BLaER1 treated with 17β-estradiol and CSF1 and Interleukin-3, amounts not matched to agents 10 nM and 100 nM (cell line): ENCODE measurements around the gene CLK3.
A peak's percentile ranks its signal among the peaks of the same experiment; 100 is the strongest.

Source experiments
- H3K27ac ChIP-seq, 11 experiments: shearing (Covaris generic); formaldehyde crosslinking; 2 replicates each; pipeline ENCODE4 v1.8.1; 2022
- H3K27me3 ChIP-seq, 11 experiments: shearing (Covaris generic); formaldehyde crosslinking; 2 replicates each; pipeline ENCODE4 v1.8.1; 2022
- H3K36me3 ChIP-seq, 11 experiments: shearing (Covaris generic); formaldehyde crosslinking; 2 replicates each; pipeline ENCODE4 v1.8.1; 2022
- H3K4me1 ChIP-seq, 10 experiments: shearing (Covaris generic); formaldehyde crosslinking; 2 replicates each; pipeline ENCODE4 v1.8.1; 2022
- H3K4me2 ChIP-seq, 11 experiments: shearing (Covaris generic); formaldehyde crosslinking; 2 replicates each; pipeline ENCODE4 v1.8.1; 2022
- H3K4me3 ChIP-seq, 10 experiments: shearing (Covaris generic); formaldehyde crosslinking; 2 replicates each; pipeline ENCODE4 v1.8.1; 2022
- H3K9ac ChIP-seq, 11 experiments: shearing (Covaris generic); formaldehyde crosslinking; 2 replicates each; pipeline ENCODE4 v1.8.1; 2022
- H3K9me3 ChIP-seq, 11 experiments: shearing (Covaris generic); formaldehyde crosslinking; replicated peaks in 1 of 11; 2 replicates each; pipeline ENCODE4 v1.8.1; 2022
- H4K20me1 ChIP-seq, 11 experiments: shearing (Covaris generic); formaldehyde crosslinking; 2 replicates each; pipeline ENCODE4 v1.8.1; 2022
- Cebpa-rat ChIP-seq, 11 experiments: shearing (Covaris generic); IDR thresholded peaks; 2 replicates each; pipeline ENCODE4 v1.8.1; 2022

Gene CLK3

GRCh38 chr15:74635228-74635627 lies 19.6 kb downstream of the CLK3 start:
- H3K4me1 ChIP-seq = peaks cover 6 to 16% (median 14%) of the 10 kb centered on the region in 10 experiments
- peaks cover 56 to 97% (median 77%) of the 10 kb centered on the region in 11 experiments; a peak in 21 of 22 replicates for H4K20me1 ChIP-seq
- H3K9me3 ChIP-seq = no peaks in the 10 kb centered on the region
- H3K4me3 ChIP-seq = no peak overlapping the region
- peaks cover 88 to 100% (median 98%) of the 10 kb centered on the region in 11 experiments for H3K36me3 ChIP-seq
- TF ChIP-seq Cebpa-rat (IDR thresholded peaks at IDR 0.05) = no peak
- H3K27ac ChIP-seq = no peak overlapping the region
- H3K4me2 ChIP-seq = no peak overlapping the region
- H3K9ac ChIP-seq = no peak overlapping the region
- no peaks in the 10 kb centered on the region for H3K27me3 ChIP-seq

- H3K27me3 ChIP-seq = no peaks in the 10 kb centered on the region
- peaks cover 92 to 100% (median 98%) of the 10 kb centered on the region in 11 experiments for H3K36me3 ChIP-seq
- 0 out of 22 replicates have a peak overlapping the region, but pooled peaks of 1 of the 11 experiments have one; percentile 7 for H3K9ac ChIP-seq
- no peak overlapping the region for H3K27ac ChIP-seq
- H3K4me1 ChIP-seq = no peaks in the 10 kb centered on the region; a peak in 1 of 20 replicates
- no peak overlapping the region for H3K4me2 ChIP-seq
- peaks cover 53 to 97% (median 77%) of the 10 kb centered on the region in 11 experiments; a peak in 21 of 22 replicates for H4K20me1 ChIP-seq
- no peaks in the 10 kb centered on the region for H3K9me3 ChIP-seq
- no peak for TF ChIP-seq Cebpa-rat (IDR thresholded peaks at IDR 0.05)
- H3K4me3 ChIP-seq = no peak overlapping the region
Measured at GRCh38 chr15:74636984-74637383, 21.3 kb downstream of the CLK3 start.

GRCh38 chr15:74641151-74641550 lies 25.5 kb downstream of the CLK3 start:
- H3K9ac ChIP-seq = no peak overlapping the region
- no peak overlapping the region for H3K4me3 ChIP-seq
- no peaks in the 10 kb centered on the region for H3K27me3 ChIP-seq
- no peak overlapping the region; a peak in 1 of 22 replicates for H3K4me2 ChIP-seq
- peaks cover 0 to 9% (median 0%) of the 10 kb centered on the region in 10 experiments; a peak in 3 of 20 replicates for H3K4me1 ChIP-seq
- peaks cover 60 to 97% (median 87%) of the 10 kb centered on the region in 11 experiments for H3K36me3 ChIP-seq
- H3K27ac ChIP-seq = no peak overlapping the region
- peaks cover 43 to 95% (median 73%) of the 10 kb centered on the region in 11 experiments; a peak in 20 of 22 replicates for H4K20me1 ChIP-seq
- no peaks in the 10 kb centered on the region for H3K9me3 ChIP-seq
- no peak for TF ChIP-seq Cebpa-rat (IDR thresholded peaks at IDR 0.05)

- Histone ChIP-seq H3K36me3 (peaks cover 53 to 94% (median 77%) of the 10 kb centered on the region in 11 experiments), H3K9ac (0 out of 22 replicates have a peak overlapping the region, but pooled peaks of 1 of the 11 experiments have one; percentile 8), H4K20me1 (peaks cover 51 to 95% (median 74%) of the 10 kb centered on the region in 11 experiments; a peak in 21 of 22 replicates), H3K4me3 (no peak overlapping the region), H3K9me3 (no peaks in the 10 kb centered on the region), H3K4me2 (no peak overlapping the region), H3K4me1 (peaks cover 0 to 9% (median 0%) of the 10 kb centered on the region in 10 experiments; a peak in 3 of 20 replicates), H3K27me3 (no peaks in the 10 kb centered on the region), H3K27ac (peak overlapping the region in 2 of 11 experiments; percentile 11 to 14; a peak in 1 of 22 replicates)
- TF ChIP-seq Cebpa-rat (IDR thresholded peaks at IDR 0.05) = no peak
Measured at GRCh38 chr15:74642348-74642733, 26.7 kb downstream of the CLK3 start.

DNA sequence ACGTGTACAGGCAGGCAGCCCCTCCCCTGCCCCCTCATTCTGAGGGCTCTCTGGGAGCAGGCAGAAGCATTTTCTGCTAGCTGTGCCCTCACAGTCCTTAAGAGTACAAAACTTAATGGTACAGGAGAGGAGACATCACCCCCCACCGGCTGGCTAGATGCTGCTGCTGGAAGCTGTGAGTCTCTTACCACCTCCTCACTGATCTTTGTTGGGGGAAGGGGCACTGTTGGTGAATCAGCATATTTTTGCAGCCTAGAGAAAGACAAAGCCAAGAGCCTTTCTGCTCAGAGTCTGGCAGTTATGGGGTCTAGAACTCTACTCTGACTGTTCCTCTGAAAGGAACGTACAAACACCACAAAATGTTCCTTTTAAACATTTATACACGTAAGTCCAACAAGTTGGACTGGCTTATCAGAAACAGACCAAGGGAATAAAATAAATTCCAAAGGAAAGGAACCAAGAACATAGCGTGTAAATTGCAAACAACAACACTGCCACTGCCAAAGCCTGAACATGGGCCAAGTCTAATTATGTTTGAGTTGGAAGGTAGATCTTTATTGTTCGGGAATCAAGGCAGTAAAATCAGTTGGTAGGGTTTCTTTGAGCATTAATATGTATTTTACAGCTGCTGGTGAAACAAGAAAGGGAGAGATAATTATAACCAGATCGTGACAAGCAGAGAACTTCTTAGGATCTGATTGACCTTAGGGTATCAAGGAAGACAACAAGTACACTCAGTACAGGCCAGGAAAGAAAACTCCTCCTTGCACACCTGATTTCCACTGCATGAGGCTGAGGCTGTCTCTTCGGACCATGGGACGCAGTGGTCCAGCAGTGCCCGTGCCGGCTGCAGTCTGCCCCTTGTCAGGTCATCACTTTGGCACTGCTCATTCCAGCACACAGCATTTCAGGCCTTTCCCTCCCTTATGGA lies 27.4 kb downstream of the CLK3 start:
- no peaks in the 10 kb centered on the region for H3K27me3 ChIP-seq
- no peak overlapping the region for H3K4me2 ChIP-seq
- no peak for TF ChIP-seq Cebpa-rat (IDR thresholded peaks at IDR 0.05)
- H4K20me1 ChIP-seq = peaks cover 58 to 96% (median 80%) of the 10 kb centered on the region in 11 experiments; a peak in 21 of 22 replicates
- peaks cover 46 to 92% (median 77%) of the 10 kb centered on the region in 11 experiments for H3K36me3 ChIP-seq
- H3K9me3 ChIP-seq = no peaks in the 10 kb centered on the region
- no peak overlapping the region for H3K4me3 ChIP-seq
- peak overlapping the region in 3 of 11 experiments; percentile 6 to 14 (median 8); a peak in 1 of 22 replicates for H3K9ac ChIP-seq
- peak overlapping the region in 2 of 11 experiments; percentile 11 to 14; a peak in 1 of 22 replicates for H3K27ac ChIP-seq
- H3K4me1 ChIP-seq = peaks cover 0 to 9% (median 0%) of the 10 kb centered on the region in 10 experiments; a peak in 3 of 20 replicates

- H3K4me1 ChIP-seq = peaks cover 0 to 15% (median 0%) of the 10 kb centered on the region in 10 experiments; a peak in 7 of 20 replicates
- peak overlapping the region in 1 of 11 experiments; percentile 14; a peak in 1 of 22 replicates for H3K27ac ChIP-seq
- peaks cover 40 to 89% (median 77%) of the 10 kb centered on the region in 11 experiments for H3K36me3 ChIP-seq
- H3K9me3 ChIP-seq = no peaks in the 10 kb centered on the region
- H3K9ac ChIP-seq = peak overlapping the region in 2 of 11 experiments; percentile 5 to 14; a peak in 1 of 22 replicates
- H4K20me1 ChIP-seq = peaks cover 65 to 97% (median 87%) of the 10 kb centered on the region in 11 experiments; a peak in 21 of 22 replicates
- H3K4me2 ChIP-seq = no peak overlapping the region
- TF ChIP-seq Cebpa-rat (IDR thresholded peaks at IDR 0.05) = no peak
- H3K4me3 ChIP-seq = no peak overlapping the region
- H3K27me3 ChIP-seq = no peaks in the 10 kb centered on the region
Measured at GRCh38 chr15:74643665-74644204, 28.1 kb downstream of the CLK3 start.

GRCh38 chr15:74646480-74646879 lies 30.8 kb downstream of the CLK3 start:
- Histone ChIP-seq H4K20me1 (peaks cover 55 to 97% (median 87%) of the 10 kb centered on the region in 11 experiments; a peak in 21 of 22 replicates), H3K9me3 (no peaks in the 10 kb centered on the region), H3K36me3 (peaks cover 34 to 84% (median 65%) of the 10 kb centered on the region in 11 experiments), H3K4me3 (no peak overlapping the region), H3K4me1 (peaks cover 10 to 21% (median 13%) of the 10 kb centered on the region in 10 experiments), H3K4me2 (no peak overlapping the region), H3K9ac (no peak overlapping the region), H3K27me3 (no peaks in the 10 kb centered on the region), H3K27ac (no peak overlapping the region)
- TF ChIP-seq Cebpa-rat (IDR thresholded peaks at IDR 0.05) = no peak

DNA sequence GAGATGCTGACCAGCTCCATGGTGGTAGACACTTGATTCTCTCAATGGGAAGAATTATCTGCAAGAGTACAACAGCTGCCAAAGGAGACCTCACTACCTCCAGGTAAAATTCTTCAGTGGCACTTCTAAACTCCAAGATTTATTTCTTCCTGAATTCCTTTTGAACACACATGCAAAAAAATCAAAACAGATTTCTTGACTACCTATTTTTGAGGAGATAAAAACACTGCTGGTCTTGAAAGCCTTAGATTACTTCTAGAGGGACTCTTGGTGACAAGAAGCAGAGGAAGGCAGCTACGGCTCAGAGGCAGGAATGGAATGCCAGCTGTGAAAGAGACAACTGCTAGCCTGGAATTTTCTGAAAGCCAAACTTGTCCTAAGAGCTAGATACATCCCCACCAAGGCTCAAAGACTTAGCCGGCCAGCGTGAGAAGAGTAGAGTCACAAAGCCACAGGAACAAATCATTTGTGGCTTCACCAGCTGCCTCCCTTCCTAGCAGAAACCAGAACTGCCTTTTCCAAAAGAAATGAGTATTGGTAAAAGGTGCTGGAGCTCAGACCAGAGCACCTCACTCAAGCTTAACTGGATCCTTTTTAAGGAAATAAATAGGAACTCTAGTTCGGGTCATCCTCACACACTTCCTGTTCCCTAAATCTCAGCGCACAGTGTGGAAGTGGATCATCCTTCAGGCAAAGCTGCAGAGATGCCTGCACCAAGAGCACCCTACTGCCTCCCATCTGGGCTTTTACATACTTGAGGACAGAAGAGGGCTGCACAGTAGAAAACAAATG lies 32.6 kb downstream of the CLK3 start:
- Histone ChIP-seq H3K9ac (no peak overlapping the region), H3K27me3 (no peaks in the 10 kb centered on the region), H3K36me3 (peaks cover 24 to 74% (median 48%) of the 10 kb centered on the region in 11 experiments), H3K4me1 (peaks cover 19 to 33% (median 30%) of the 10 kb centered on the region in 10 experiments), H3K9me3 (no peaks in the 10 kb centered on the region), H3K4me2 (peak overlapping the region in 2 of 11 experiments; percentile 20 to 28; a peak in 2 of 22 replicates), H4K20me1 (peaks cover 50 to 97% (median 87%) of the 10 kb centered on the region in 11 experiments; a peak in 21 of 22 replicates), H3K4me3 (no peak overlapping the region), H3K27ac (no peak overlapping the region)
- no peak for TF ChIP-seq Cebpa-rat (IDR thresholded peaks at IDR 0.05)
